ENCODE data around the gene MYH13. TPM values are rescaled to one million over a fixed set of nuclear protein-coding genes. Genes with fewer than 3 reads are reported as not detected.

MYH13 gene
- total RNA-seq, 1 donor from 2014 or later, result not detected

DNA sequence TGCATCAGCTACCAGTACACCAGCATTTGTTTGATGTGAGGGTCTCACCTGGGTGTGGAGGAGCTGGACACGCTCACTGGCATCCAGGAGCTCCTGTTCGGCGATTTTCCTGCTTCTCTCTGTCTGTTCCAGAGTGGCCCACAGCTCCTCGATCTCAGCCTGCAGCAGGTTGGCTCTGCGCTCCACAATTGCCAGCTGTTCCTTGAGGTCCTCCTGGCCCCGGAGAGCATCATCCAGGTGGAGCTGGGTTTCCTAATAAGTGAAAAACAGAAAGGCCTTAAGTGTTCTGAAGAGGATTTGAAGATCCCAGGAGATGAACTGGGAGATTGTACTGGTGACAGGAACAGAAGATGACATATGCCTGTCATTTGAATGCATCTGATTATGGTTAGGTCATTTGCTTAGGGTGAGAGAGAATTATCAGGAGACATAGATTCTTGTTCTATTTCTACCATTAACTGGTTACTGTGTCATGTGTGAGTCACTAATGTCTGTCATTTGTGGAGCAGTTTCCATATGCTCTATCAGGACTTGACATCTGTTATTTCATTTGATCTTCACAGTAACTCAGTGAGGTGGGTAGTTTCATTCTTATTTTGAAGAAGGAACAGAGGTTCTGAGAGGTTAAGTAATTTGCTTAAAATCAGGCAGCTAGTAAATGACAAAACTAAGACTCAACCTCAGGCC lies 21.5 kb upstream of the MYH13 start:
- Mint-ChIP-seq H3K4me3 (no peak overlapping the region), H3K9me3 (no peaks in the 10 kb centered on the region), H3K36me3 (no peaks in the 10 kb centered on the region), H3K4me1 (no peaks in the 10 kb centered on the region), H3K27ac (no peak overlapping the region), H3K27me3 (ENCODE audit: insufficient read depth, low read depth) (no peaks in the 10 kb centered on the region)
- no peak overlapping the region for H3K9ac ChIP-seq
- no peaks in the 10 kb centered on the region for H3F3A ChIP-seq (ENCODE audit: low read depth)
- TF ChIP-seq, protein P1, sequence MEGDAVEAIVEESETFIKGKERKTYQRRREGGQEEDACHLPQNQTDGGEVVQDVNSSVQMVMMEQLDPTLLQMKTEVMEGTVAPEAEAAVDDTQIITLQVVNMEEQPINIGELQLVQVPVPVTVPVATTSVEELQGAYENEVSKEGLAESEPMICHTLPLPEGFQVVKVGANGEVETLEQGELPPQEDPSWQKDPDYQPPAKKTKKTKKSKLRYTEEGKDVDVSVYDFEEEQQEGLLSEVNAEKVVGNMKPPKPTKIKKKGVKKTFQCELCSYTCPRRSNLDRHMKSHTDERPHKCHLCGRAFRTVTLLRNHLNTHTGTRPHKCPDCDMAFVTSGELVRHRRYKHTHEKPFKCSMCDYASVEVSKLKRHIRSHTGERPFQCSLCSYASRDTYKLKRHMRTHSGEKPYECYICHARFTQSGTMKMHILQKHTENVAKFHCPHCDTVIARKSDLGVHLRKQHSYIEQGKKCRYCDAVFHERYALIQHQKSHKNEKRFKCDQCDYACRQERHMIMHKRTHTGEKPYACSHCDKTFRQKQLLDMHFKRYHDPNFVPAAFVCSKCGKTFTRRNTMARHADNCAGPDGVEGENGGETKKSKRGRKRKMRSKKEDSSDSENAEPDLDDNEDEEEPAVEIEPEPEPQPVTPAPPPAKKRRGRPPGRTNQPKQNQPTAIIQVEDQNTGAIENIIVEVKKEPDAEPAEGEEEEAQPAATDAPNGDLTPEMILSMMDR (IDR thresholded peaks at IDR 0.05), result no peak
- TF ChIP-seq EZH2phosphoT487 (IDR thresholded peaks at IDR 0.05) (no peak), EZH2 (IDR thresholded peaks at IDR 0.05) (no peak)
- no peak overlapping the region for H3K4me2 ChIP-seq
- H3K27ac ChIP-seq, result no peak overlapping the region
- no peaks in the 10 kb centered on the region for H3K4me1 ChIP-seq
- DNase-seq (ENCODE audit: low spot score), result no peak
- H2AFZ ChIP-seq (replicated peaks), result no peak overlapping the region
- H3K79me2 ChIP-seq (ENCODE audit: low read depth), result no peaks in the 10 kb centered on the region
- no peaks in the 10 kb centered on the region for H3K36me3 ChIP-seq
- no peak overlapping the region for H3K4me3 ChIP-seq
- H4K20me1 ChIP-seq (ENCODE audit: low read depth), result no peaks in the 10 kb centered on the region
- H3K9me3 ChIP-seq (ENCODE audit: low read depth), result no peaks in the 10 kb centered on the region
- H3K27me3 ChIP-seq, result no peaks in the 10 kb centered on the region

DNA sequence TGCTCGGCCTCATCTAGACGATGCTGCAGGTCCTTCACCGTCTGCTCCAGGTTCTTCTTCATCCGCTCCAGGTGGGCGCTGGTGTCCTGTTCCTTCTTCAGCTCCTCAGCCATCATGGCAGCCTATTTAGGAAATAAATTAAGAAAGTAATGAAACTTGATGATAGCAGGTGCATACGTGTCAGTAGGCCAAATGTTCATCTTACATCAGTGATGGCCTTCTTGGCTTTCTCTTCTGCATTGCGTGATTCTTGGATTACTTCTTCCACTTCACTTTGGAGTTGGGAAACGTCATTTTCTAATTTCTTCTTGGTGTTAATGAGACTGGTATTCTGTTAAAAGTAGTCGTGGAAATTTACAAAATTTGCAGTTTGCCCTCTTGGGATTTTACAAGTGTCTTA lies 20.1 kb upstream of the MYH13 start:
- Histone ChIP-seq H4K20me1 (ENCODE audit: low read depth) (no peaks in the 10 kb centered on the region), H3K27me3 (no peaks in the 10 kb centered on the region), H3K79me2 (ENCODE audit: low read depth) (no peaks in the 10 kb centered on the region), H3K9me3 (ENCODE audit: low read depth) (no peaks in the 10 kb centered on the region), H3K4me1 (no peaks in the 10 kb centered on the region), H2AFZ (replicated peaks) (no peak overlapping the region), H3K4me3 (no peak overlapping the region), H3F3A (ENCODE audit: low read depth) (no peaks in the 10 kb centered on the region), H3K9ac (no peak overlapping the region), H3K36me3 (no peaks in the 10 kb centered on the region), H3K4me2 (no peak overlapping the region), H3K27ac (no peak overlapping the region)
- Mint-ChIP-seq H3K36me3 (no peaks in the 10 kb centered on the region), H3K9me3 (no peaks in the 10 kb centered on the region), H3K4me3 (no peak overlapping the region), H3K27me3 (ENCODE audit: insufficient read depth, low read depth) (no peaks in the 10 kb centered on the region), H3K27ac (no peak overlapping the region), H3K4me1 (no peaks in the 10 kb centered on the region)
- TF ChIP-seq, protein P1 (IDR thresholded peaks at IDR 0.05), result no peak
- TF ChIP-seq EZH2phosphoT487 (IDR thresholded peaks at IDR 0.05) (no peak), EZH2 (IDR thresholded peaks at IDR 0.05) (no peak)
- no peak for DNase-seq (ENCODE audit: low spot score)

DNA sequence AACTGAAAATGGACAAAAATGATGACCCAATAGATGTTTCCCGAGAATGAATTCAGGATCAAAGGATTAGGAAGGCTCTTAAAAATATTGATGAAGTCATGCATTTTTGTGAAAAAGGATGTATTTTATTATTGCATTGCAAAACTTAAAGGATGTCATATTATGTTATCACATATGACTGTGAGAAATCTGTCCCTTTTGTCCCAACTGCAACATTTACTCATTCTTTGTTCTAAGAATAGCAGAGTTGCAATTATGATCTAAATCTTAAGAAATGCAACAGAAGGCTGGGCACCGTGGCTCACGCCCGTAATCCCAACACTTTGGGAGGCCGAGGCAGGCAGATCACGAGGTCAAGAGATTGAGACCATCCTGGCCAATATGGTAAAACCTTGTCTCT lies 13.1 kb upstream of the MYH13 start:
- Histone ChIP-seq H3K9ac (no peak overlapping the region), H3K27ac (no peak overlapping the region), H3K4me1 (peaks cover 9% of the 10 kb centered on the region), H3K27me3 (no peaks in the 10 kb centered on the region), H3F3A (ENCODE audit: low read depth) (no peaks in the 10 kb centered on the region), H3K4me3 (no peak overlapping the region), H3K79me2 (ENCODE audit: low read depth) (no peaks in the 10 kb centered on the region), H3K4me2 (no peak overlapping the region), H4K20me1 (ENCODE audit: low read depth) (no peaks in the 10 kb centered on the region), H2AFZ (replicated peaks) (no peak overlapping the region), H3K9me3 (ENCODE audit: low read depth) (no peaks in the 10 kb centered on the region), H3K36me3 (no peaks in the 10 kb centered on the region)
- peaks cover 5% of the 10 kb centered on the region for H3K4me1 Mint-ChIP-seq
- peaks cover 2% of the 10 kb centered on the region for H3K9me3 Mint-ChIP-seq
- H3K4me3 Mint-ChIP-seq, result no peak overlapping the region
- DNase-seq (ENCODE audit: low spot score), result no peak
- H3K27me3 Mint-ChIP-seq (ENCODE audit: insufficient read depth, low read depth), result peaks cover 2% of the 10 kb centered on the region
- TF ChIP-seq EZH2 (IDR thresholded peaks at IDR 0.05) (no peak), EZH2phosphoT487 (IDR thresholded peaks at IDR 0.05) (no peak)
- TF ChIP-seq, protein P1 (IDR thresholded peaks at IDR 0.05), result no peak
- no peaks in the 10 kb centered on the region for H3K36me3 Mint-ChIP-seq
- H3K27ac Mint-ChIP-seq, result no peak overlapping the region

Data from neural progenitor cell (in vitro differentiated cells).